ENCODE results near the gene METAP1.
"Not testable (repeated sequence)": the region's sequence is repeated elsewhere in the genome, so short reads cannot be mapped to it uniquely, and the experiment has no call there.

The METAP1 gene

GRCh38 chr4:99061048-99061700 lies 65.7 kb downstream of the METAP1 start:
- DNase-seq = no peak

- DNase-seq = no peak
Measured at GRCh38 chr4:99062120-99062519, 66.6 kb downstream of the METAP1 start.

- DNase-seq = not testable (repeated sequence)
Measured at GRCh38 chr4:99065521-99065920, 70.0 kb downstream of the METAP1 start.

- DNase-seq = no peak
Measured at GRCh38 chr4:99067617-99068016, 72.1 kb downstream of the METAP1 start.

- DNase-seq = no peak
Measured at GRCh38 chr4:99071159-99071558, 75.6 kb downstream of the METAP1 start.

GRCh38 chr4:99074816-99075215 lies 79.3 kb downstream of the METAP1 start:
- DNase-seq = no peak

GRCh38 chr4:99076292-99076976 lies 80.9 kb downstream of the METAP1 start:
- no peak for DNase-seq

GRCh38 chr4:99077177-99077576 lies 81.7 kb downstream of the METAP1 start:
- DNase-seq = no peak

GRCh38 chr4:99078336-99078735 lies 82.8 kb downstream of the METAP1 start:
- DNase-seq = no peak

- no peak for DNase-seq
Measured at GRCh38 chr4:99078931-99079624, 83.6 kb downstream of the METAP1 start.

GRCh38 chr4:99079625-99080295 lies 84.2 kb downstream of the METAP1 start:
- no peak for DNase-seq

GRCh38 chr4:99080869-99081268 lies 85.3 kb downstream of the METAP1 start:
- not testable (repeated sequence) for DNase-seq

GRCh38 chr4:99082192-99082591 lies 86.7 kb downstream of the METAP1 start:
- no peak for DNase-seq

GRCh38 chr4:99084595-99084994 lies 89.1 kb downstream of the METAP1 start:
- DNase-seq = no peak

GRCh38 chr4:99088023-99088449 lies 92.5 kb downstream of the METAP1 start:
- peak; percentile 65 to 82 for DNase-seq

GRCh38 chr4:99088481-99089365 lies 93.2 kb downstream of the METAP1 start, which contains the start of gene ADH5:
Gene ADH5 (minus strand): TSS chr4:99088788. CDS start chr4:99088700, 88 bp downstream.
- DNase-seq = peak; percentile 69 to 74

GRCh38 chr4:99090481-99091215 lies 95.1 kb downstream of the METAP1 start:
- no peak for DNase-seq

GRCh38 chr4:99091216-99091575 lies 95.7 kb downstream of the METAP1 start:
- no peak for DNase-seq

GRCh38 chr4:99091841-99092240 lies 96.3 kb downstream of the METAP1 start:
- not testable (repeated sequence) for DNase-seq

- no peak for DNase-seq
Measured at GRCh38 chr4:99099311-99099710, 103.8 kb downstream of the METAP1 start.

- DNase-seq = not testable (repeated sequence)
Measured at GRCh38 chr4:99099814-99100213, 104.3 kb downstream of the METAP1 start.

- no peak for DNase-seq
Measured at GRCh38 chr4:99100876-99101275, 105.4 kb downstream of the METAP1 start.

Measured in inflammatory macrophage treated with lipopolysaccharide for 1 hour (primary cell).